HEK293 (cell line): Measurements from ENCODE around the gene SEMA7A.
A peak's percentile ranks its signal among the peaks of the same experiment; 100 is the strongest.

Source experiments
- CTCF ChIA-PET: fragments of 350-600 bp; formaldehyde crosslinking; extraction: SDS; loops from one replicate; lab custom pipeline; 2021; ENCODE audit warnings: antibody characterized with exemption; lab: Yijun Ruan, JAX
- POLR2A ChIA-PET: fragments of 300-600 bp; formaldehyde crosslinking; extraction: SDS; loops from one replicate; lab custom pipeline; 2020; ENCODE audit warnings: antibody characterized with exemption, inconsistent platforms; lab: Yijun Ruan, JAX
- H3K27ac ChIP-seq: fragments of 200-500 bp; sonication (Bioruptor generic); 2 replicates; pipeline ENCODE4 v1.5.1; 2014; ENCODE audit warnings: low read depth, low read length, control low read depth, inconsistent platforms; ENCODE audit errors: extremely low read depth
- H3K36me3 ChIP-seq, 2 experiments: fragments of 200-500 bp in 1 of 2; sonication (Bioruptor generic) in 1 of 2; 1 replicate in 1 of 2; 2 replicates in 1 of 2; pipeline ENCODE4 v1.5.1; 2014 to 2017; ENCODE audit warnings: inconsistent platforms in 2 of 2, low read length in 2 of 2; ENCODE audit not compliant: control insufficient read depth in 2 of 2, insufficient read depth in 1 of 2
- H3K4me1 ChIP-seq: fragments of 200-500 bp; sonication (Bioruptor generic); 2 replicates; pipeline ENCODE4 v1.5.1; 2014; ENCODE audit warnings: mild to moderate bottlenecking, low read length, inconsistent platforms; ENCODE audit not compliant: control insufficient read depth, insufficient read depth
- H3K4me3 ChIP-seq: 2 replicates; pipeline ENCODE4 v1.5.1; 2011; ENCODE audit warnings: low read depth, mild to moderate bottlenecking, control low read depth, low read length, moderate library complexity
- H3K9me3 ChIP-seq: fragments of 200-500 bp; sonication (Bioruptor generic); 2 replicates; pipeline ENCODE4 v1.5.1; 2014; ENCODE audit warnings: low read depth, low read length, inconsistent platforms; ENCODE audit not compliant: control insufficient read depth, insufficient read depth
- BCL11B ChIP-seq: fragments of 450-650 bp; formaldehyde crosslinking; IDR thresholded peaks from 2 replicates; pipeline ENCODE4 v1.5.1; 2016; ENCODE audit warnings: low read depth, missing biosample characterization, missing genetic modification characterization
- WT1 ChIP-seq: fragments of 450-650 bp; formaldehyde crosslinking; IDR thresholded peaks from 2 replicates; pipeline ENCODE4 v1.5.1; 2016; ENCODE audit warnings: missing biosample characterization, missing genetic modification characterization
- ZBTB6 ChIP-seq: fragments of 450-650 bp; formaldehyde crosslinking; IDR thresholded peaks from 2 replicates; pipeline ENCODE4 v1.5.1; 2017; ENCODE audit warnings: missing biosample characterization, missing genetic modification characterization
- ZFP3 ChIP-seq: fragments of 450-650 bp; formaldehyde crosslinking; IDR thresholded peaks from 2 replicates; pipeline ENCODE4 v1.5.1; 2016; ENCODE audit warnings: low read depth, missing biosample characterization, missing genetic modification characterization
- ZNF10 ChIP-seq: fragments of 450-650 bp; formaldehyde crosslinking; IDR thresholded peaks from 2 replicates; pipeline ENCODE4 v1.5.1; 2017; ENCODE audit warnings: missing biosample characterization, missing genetic modification characterization
- ZNF174 ChIP-seq: fragments of 450-650 bp; formaldehyde crosslinking; IDR thresholded peaks from 2 replicates; pipeline ENCODE4 v1.5.0; 2017; ENCODE audit warnings: missing biosample characterization, mild to moderate bottlenecking, missing genetic modification characterization
- ZNF2 ChIP-seq: fragments of 450-650 bp; formaldehyde crosslinking; IDR thresholded peaks from 2 replicates; pipeline ENCODE4 v1.5.1; 2016; ENCODE audit warnings: missing biosample characterization, missing genetic modification characterization
- ZNF221 ChIP-seq: fragments of 450-650 bp; formaldehyde crosslinking; IDR thresholded peaks from 2 replicates; pipeline ENCODE4 v1.5.1; 2017; ENCODE audit warnings: missing biosample characterization, missing genetic modification characterization, borderline replicate concordance
- ZNF23 ChIP-seq: fragments of 450-650 bp; formaldehyde crosslinking; IDR thresholded peaks from 2 replicates; pipeline ENCODE4 v1.5.1; 2016; ENCODE audit warnings: missing biosample characterization, missing genetic modification characterization, borderline replicate concordance
- ZNF37A ChIP-seq: fragments of 450-650 bp; IDR thresholded peaks from 2 replicates; pipeline ENCODE4 v1.5.1; 2018; ENCODE audit warnings: missing biosample characterization, missing genetic modification characterization
- ZNF426 ChIP-seq: fragments of 450-650 bp; formaldehyde crosslinking; IDR thresholded peaks from 2 replicates; pipeline ENCODE4 v1.5.1; 2017; ENCODE audit warnings: missing biosample characterization, missing genetic modification characterization, mild to moderate bottlenecking, inconsistent platforms, moderate library complexity
- ZNF501 ChIP-seq: fragments of 450-650 bp; formaldehyde crosslinking; IDR thresholded peaks from 2 replicates; pipeline ENCODE4 v1.5.1; 2016; ENCODE audit warnings: missing biosample characterization, missing genetic modification characterization
- ZNF580 ChIP-seq: fragments of 450-650 bp; formaldehyde crosslinking; IDR thresholded peaks from 2 replicates; pipeline ENCODE4 v1.5.1; 2016; ENCODE audit warnings: missing biosample characterization, missing genetic modification characterization
- ZNF629 ChIP-seq: fragments of 450-650 bp; formaldehyde crosslinking; IDR thresholded peaks from 2 replicates; pipeline ENCODE4 v1.5.1; 2017; ENCODE audit warnings: missing biosample characterization, missing genetic modification characterization
- ZNF776 ChIP-seq: fragments of 450-650 bp; formaldehyde crosslinking; IDR thresholded peaks from 2 replicates; pipeline ENCODE4 v1.5.0; 2017; ENCODE audit warnings: missing biosample characterization, missing genetic modification characterization, borderline replicate concordance
- ZNF792 ChIP-seq: fragments of 450-650 bp; formaldehyde crosslinking; IDR thresholded peaks from 2 replicates; pipeline ENCODE4 v1.5.1; 2016; ENCODE audit warnings: missing biosample characterization, missing genetic modification characterization
- ZNF830 ChIP-seq: fragments of 450-650 bp; IDR thresholded peaks from 2 replicates; pipeline ENCODE4 v1.5.0; 2018; ENCODE audit warnings: missing biosample characterization, missing genetic modification characterization, low read depth, mild to moderate bottlenecking, moderate library complexity
- TF ChIP-seq, protein P1 (sequence below): fragments of 450-650 bp; formaldehyde crosslinking; IDR thresholded peaks from 2 replicates; pipeline ENCODE4 v1.5.1; 2016; ENCODE audit warnings: missing biosample characterization, missing genetic modification characterization
- TF ChIP-seq, protein P2 (sequence below): fragments of 450-650 bp; formaldehyde crosslinking; IDR thresholded peaks from 2 replicates; pipeline ENCODE4 v1.5.0; 2017; ENCODE audit warnings: missing biosample characterization, missing genetic modification characterization, borderline replicate concordance
- TF ChIP-seq, protein P3 (sequence below): fragments of 450-650 bp; formaldehyde crosslinking; IDR thresholded peaks from 2 replicates; pipeline ENCODE4 v1.5.1; 2016; ENCODE audit warnings: missing biosample characterization, missing genetic modification characterization
- TF ChIP-seq, protein P4 (sequence below): fragments of 450-650 bp; formaldehyde crosslinking; IDR thresholded peaks from 2 replicates; pipeline ENCODE4 v1.5.1; 2016; ENCODE audit warnings: missing biosample characterization, missing genetic modification characterization, borderline replicate concordance

The SEMA7A gene

GRCh38 chr15:74396445-74397238 lies 37.1 kb downstream of the SEMA7A start:
- H3K9me3 ChIP-seq, result no peaks in the 10 kb centered on the region
- POLR2A ChIA-PET, result interaction anchor here (0.6 to 1.1 kb wide), 2 partner anchors 10 to 75 kb away, joined by 3 read pairs; no protein-coding TSS in a partner anchor
- CTCF ChIA-PET, result interaction anchor here (0.6 to 3.1 kb wide), 6 partner anchors 12 to 1017 kb away, joined by 3 to 14 read pairs (median 4); no protein-coding TSS in a partner anchor
- no peak overlapping the region for H3K27ac ChIP-seq
- no peak overlapping the region for H3K4me3 ChIP-seq
- H3K4me1 ChIP-seq, result no peaks in the 10 kb centered on the region
- no peaks in the 10 kb centered on the region for H3K36me3 ChIP-seq
- TF ChIP-seq ZNF792 (no peak), ZNF221 (no peak), ZNF426 (no peak), ZBTB6 (tag by site-specific recombination) (no peak), BCL11B (no peak), ZNF10 (tag by site-specific recombination) (no peak), ZNF23 (tag by site-specific recombination) (no peak), ZNF580 (tag by site-specific recombination) (no peak), ZNF2 (tag by site-specific recombination) (no peak), ZNF830 (tag by site-specific recombination) (no peak), ZNF37A (tag by site-specific recombination) (no peak), ZNF629 (tag by site-specific recombination) (peak; percentile 61; the same call in 1 of the 2 replicates), WT1 (tag by site-specific recombination) (no peak), ZNF501 (tag by site-specific recombination) (no peak), ZNF776 (tag by site-specific recombination) (no peak), ZFP3 (no peak), ZNF174 (tag by site-specific recombination) (no peak)
- TF ChIP-seq, protein P1, sequence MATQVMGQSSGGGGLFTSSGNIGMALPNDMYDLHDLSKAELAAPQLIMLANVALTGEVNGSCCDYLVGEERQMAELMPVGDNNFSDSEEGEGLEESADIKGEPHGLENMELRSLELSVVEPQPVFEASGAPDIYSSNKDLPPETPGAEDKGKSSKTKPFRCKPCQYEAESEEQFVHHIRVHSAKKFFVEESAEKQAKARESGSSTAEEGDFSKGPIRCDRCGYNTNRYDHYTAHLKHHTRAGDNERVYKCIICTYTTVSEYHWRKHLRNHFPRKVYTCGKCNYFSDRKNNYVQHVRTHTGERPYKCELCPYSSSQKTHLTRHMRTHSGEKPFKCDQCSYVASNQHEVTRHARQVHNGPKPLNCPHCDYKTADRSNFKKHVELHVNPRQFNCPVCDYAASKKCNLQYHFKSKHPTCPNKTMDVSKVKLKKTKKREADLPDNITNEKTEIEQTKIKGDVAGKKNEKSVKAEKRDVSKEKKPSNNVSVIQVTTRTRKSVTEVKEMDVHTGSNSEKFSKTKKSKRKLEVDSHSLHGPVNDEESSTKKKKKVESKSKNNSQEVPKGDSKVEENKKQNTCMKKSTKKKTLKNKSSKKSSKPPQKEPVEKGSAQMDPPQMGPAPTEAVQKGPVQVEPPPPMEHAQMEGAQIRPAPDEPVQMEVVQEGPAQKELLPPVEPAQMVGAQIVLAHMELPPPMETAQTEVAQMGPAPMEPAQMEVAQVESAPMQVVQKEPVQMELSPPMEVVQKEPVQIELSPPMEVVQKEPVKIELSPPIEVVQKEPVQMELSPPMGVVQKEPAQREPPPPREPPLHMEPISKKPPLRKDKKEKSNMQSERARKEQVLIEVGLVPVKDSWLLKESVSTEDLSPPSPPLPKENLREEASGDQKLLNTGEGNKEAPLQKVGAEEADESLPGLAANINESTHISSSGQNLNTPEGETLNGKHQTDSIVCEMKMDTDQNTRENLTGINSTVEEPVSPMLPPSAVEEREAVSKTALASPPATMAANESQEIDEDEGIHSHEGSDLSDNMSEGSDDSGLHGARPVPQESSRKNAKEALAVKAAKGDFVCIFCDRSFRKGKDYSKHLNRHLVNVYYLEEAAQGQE (tag by site-specific recombination), result no peak
- TF ChIP-seq, protein P2, sequence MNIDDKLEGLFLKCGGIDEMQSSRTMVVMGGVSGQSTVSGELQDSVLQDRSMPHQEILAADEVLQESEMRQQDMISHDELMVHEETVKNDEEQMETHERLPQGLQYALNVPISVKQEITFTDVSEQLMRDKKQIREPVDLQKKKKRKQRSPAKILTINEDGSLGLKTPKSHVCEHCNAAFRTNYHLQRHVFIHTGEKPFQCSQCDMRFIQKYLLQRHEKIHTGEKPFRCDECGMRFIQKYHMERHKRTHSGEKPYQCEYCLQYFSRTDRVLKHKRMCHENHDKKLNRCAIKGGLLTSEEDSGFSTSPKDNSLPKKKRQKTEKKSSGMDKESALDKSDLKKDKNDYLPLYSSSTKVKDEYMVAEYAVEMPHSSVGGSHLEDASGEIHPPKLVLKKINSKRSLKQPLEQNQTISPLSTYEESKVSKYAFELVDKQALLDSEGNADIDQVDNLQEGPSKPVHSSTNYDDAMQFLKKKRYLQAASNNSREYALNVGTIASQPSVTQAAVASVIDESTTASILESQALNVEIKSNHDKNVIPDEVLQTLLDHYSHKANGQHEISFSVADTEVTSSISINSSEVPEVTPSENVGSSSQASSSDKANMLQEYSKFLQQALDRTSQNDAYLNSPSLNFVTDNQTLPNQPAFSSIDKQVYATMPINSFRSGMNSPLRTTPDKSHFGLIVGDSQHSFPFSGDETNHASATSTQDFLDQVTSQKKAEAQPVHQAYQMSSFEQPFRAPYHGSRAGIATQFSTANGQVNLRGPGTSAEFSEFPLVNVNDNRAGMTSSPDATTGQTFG (tag by site-specific recombination), result no peak
- TF ChIP-seq, protein P3, sequence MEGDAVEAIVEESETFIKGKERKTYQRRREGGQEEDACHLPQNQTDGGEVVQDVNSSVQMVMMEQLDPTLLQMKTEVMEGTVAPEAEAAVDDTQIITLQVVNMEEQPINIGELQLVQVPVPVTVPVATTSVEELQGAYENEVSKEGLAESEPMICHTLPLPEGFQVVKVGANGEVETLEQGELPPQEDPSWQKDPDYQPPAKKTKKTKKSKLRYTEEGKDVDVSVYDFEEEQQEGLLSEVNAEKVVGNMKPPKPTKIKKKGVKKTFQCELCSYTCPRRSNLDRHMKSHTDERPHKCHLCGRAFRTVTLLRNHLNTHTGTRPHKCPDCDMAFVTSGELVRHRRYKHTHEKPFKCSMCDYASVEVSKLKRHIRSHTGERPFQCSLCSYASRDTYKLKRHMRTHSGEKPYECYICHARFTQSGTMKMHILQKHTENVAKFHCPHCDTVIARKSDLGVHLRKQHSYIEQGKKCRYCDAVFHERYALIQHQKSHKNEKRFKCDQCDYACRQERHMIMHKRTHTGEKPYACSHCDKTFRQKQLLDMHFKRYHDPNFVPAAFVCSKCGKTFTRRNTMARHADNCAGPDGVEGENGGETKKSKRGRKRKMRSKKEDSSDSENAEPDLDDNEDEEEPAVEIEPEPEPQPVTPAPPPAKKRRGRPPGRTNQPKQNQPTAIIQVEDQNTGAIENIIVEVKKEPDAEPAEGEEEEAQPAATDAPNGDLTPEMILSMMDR (tag by site-specific recombination), result no peak
- TF ChIP-seq, protein P4, sequence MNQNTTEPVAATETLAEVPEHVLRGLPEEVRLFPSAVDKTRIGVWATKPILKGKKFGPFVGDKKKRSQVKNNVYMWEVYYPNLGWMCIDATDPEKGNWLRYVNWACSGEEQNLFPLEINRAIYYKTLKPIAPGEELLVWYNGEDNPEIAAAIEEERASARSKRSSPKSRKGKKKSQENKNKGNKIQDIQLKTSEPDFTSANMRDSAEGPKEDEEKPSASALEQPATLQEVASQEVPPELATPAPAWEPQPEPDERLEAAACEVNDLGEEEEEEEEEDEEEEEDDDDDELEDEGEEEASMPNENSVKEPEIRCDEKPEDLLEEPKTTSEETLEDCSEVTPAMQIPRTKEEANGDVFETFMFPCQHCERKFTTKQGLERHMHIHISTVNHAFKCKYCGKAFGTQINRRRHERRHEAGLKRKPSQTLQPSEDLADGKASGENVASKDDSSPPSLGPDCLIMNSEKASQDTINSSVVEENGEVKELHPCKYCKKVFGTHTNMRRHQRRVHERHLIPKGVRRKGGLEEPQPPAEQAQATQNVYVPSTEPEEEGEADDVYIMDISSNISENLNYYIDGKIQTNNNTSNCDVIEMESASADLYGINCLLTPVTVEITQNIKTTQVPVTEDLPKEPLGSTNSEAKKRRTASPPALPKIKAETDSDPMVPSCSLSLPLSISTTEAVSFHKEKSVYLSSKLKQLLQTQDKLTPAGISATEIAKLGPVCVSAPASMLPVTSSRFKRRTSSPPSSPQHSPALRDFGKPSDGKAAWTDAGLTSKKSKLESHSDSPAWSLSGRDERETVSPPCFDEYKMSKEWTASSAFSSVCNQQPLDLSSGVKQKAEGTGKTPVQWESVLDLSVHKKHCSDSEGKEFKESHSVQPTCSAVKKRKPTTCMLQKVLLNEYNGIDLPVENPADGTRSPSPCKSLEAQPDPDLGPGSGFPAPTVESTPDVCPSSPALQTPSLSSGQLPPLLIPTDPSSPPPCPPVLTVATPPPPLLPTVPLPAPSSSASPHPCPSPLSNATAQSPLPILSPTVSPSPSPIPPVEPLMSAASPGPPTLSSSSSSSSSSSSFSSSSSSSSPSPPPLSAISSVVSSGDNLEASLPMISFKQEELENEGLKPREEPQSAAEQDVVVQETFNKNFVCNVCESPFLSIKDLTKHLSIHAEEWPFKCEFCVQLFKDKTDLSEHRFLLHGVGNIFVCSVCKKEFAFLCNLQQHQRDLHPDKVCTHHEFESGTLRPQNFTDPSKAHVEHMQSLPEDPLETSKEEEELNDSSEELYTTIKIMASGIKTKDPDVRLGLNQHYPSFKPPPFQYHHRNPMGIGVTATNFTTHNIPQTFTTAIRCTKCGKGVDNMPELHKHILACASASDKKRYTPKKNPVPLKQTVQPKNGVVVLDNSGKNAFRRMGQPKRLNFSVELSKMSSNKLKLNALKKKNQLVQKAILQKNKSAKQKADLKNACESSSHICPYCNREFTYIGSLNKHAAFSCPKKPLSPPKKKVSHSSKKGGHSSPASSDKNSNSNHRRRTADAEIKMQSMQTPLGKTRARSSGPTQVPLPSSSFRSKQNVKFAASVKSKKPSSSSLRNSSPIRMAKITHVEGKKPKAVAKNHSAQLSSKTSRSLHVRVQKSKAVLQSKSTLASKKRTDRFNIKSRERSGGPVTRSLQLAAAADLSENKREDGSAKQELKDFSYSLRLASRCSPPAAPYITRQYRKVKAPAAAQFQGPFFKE (tag by site-specific recombination), result no peak
